Left kidney (tissue), 2 donors: Measurements from ENCODE around the gene CADPS. TPM values are rescaled to one million over a fixed set of nuclear protein-coding genes. Genes with fewer than 3 reads are reported as not detected.
A peak's percentile ranks its signal among the peaks of the same experiment; 100 is the strongest.

Experiments used
- DNase-seq: peaks from one replicate; pipeline ENCODE4 v3.0.0-alpha.2; 2013
- polyA plus RNA-seq: library from polyadenylated mRNA; unstranded; fragments of 120-200 nt; gene quantifications from one replicate; pipeline ENCODE4 v1.2.1, GENCODE V29; 2013; ENCODE audit not compliant: insufficient read length

The CADPS gene
- polyA plus RNA-seq, 1 donor: 5.0 TPM

- no peak for DNase-seq
Observed at GRCh38 chr3:62686503-62687294, 188.5 kb downstream of the CADPS start.

- DNase-seq: no peak
Observed at GRCh38 chr3:62682826-62683225, 192.4 kb downstream of the CADPS start.

- DNase-seq: no peak
Observed at GRCh38 chr3:62679988-62680387, 195.2 kb downstream of the CADPS start.

DNA sequence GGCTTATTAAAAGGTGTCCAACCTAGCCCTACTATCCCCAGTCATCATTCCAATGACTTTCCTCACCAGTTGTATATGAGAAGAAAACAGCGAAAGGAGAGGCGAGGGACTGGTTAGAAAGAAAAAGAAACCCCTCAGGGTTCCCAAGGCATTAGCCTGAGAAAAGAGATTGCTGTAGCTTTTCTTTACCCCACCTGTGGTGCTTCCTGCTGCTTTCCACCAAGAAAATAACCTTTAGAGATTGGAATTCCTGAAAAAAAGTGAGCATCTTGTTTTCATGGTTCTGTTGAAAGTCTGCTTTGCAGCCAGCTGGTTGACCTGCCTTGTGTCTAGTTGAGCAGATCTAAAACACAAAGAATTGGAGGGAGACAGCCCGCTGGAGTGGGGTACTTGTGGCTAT lies 196.4 kb downstream of the CADPS start:
- DNase-seq: no peak

GRCh38 chr3:62677926-62678325 lies 197.3 kb downstream of the CADPS start:
- DNase-seq: no peak

- no peak for DNase-seq
Observed at GRCh38 chr3:62676689-62677271, 198.4 kb downstream of the CADPS start.

DNA sequence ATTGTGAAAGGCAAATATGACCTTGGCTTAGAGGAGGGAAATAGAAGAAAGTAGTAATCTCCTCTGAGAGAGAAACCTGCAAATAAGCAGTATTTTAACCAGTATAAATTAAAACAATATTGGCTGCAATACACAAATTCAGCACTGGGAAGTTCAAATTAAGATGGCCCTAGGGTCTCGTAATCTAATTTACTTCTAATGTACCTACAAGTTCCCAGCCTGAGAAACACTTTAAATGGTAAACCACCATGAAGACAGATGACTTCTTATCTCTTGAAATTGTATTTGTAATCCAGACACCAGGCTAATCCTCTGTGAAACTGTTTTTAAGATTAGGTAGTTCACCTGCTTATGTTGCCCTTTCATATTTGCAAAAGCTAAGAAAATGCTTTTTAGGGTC lies 199.7 kb downstream of the CADPS start:
- DNase-seq: no peak

DNA sequence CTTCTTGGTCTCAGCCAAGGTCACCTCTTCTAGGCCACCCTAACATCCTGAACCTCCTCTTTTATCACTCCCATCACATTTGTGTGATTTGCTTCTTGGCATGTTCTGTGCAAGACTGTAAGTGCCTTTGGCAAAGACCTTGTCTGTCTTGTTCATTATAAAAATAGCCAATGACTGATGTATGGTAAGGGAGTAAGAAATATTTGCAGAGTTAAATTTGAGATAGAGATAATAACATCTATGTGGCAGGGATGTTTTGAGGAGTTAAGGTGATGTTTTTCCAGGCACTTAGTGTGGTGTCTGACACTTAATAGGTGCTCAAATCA lies 202.3 kb downstream of the CADPS start:
- DNase-seq: no peak

- no peak for DNase-seq
Observed at GRCh38 chr3:62672270-62672987, 202.8 kb downstream of the CADPS start.

- no peak for DNase-seq
Observed at GRCh38 chr3:62670351-62670750, 204.9 kb downstream of the CADPS start.

DNA sequence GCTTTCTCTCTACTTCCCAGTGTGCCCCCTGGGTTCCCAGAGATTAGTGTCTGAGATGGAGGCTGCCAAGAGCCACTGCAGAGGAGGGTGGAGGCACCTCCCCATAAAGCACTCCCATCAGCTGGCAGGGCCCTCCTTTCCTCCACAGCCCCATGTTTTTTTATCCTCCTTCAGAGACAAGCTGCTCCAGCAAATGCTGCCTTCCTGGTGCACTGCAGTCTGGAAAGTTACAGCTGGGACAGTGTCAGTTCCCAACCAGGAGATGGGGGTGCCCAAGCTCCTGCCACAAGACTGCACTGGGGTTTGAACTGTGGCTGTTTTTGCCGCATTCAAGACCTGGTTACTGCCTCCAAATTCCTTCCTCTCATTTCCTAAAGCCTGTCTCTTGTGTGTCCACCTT lies 206.1 kb downstream of the CADPS start:
- no peak for DNase-seq

DNA sequence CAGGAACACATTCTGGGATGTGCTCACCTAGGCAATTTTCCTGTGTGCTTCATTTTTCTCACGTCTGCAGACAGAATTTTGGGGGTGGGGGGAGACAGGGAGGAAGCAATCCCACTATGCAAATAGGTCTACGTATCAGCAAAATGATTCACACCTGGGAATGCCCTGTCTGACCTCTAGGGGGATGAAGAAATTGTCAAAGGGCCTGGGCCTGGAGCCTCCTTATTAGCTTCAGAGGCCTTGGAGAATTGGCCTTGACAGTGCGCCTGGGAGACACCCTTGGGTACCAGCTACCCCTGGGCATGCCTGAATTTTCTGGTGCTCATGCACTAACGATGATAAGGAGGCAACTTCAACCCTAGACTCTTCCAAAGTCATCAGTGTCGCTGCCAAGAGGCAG lies 207.5 kb downstream of the CADPS start:
- no peak for DNase-seq

DNA sequence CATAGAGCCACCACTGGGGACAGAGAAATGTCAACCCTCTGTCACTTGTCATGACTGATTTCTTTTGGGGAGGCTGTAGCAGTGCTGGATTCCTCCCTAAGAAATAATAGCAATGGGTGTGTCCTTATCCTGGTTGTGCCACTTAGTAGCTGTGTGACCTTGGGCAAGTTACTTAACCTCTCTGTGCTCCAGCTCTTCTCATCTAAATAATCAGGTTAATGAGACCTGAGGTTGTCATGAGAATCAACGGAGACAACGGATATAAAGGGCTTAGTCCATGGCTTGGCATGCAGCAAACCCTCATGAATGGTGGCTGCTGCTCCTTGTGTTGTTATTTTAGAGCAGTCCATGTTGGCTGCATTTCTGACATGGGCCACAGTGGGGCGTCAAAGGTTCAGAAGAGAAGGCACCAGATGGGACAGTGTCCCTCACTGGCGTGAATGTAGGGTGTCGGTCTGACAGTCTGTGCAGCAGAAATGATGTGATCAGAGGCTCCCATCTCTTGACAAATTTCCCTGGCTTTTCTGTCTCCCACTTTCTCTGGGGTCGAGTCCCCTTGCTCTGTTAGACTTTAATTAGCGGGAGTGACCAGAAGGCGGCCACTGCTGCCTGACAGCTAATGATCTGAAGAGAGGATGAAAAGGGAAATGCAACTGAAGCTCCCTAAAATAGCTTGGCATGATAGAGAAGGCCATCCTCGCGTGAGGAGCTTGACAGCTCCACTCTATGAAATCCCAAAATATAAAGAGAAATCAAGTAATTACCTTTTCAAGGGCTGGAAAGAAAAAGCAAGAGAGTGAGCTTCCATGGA lies 209.4 kb downstream of the CADPS start:
- DNase-seq: peak; percentile 65

DNA sequence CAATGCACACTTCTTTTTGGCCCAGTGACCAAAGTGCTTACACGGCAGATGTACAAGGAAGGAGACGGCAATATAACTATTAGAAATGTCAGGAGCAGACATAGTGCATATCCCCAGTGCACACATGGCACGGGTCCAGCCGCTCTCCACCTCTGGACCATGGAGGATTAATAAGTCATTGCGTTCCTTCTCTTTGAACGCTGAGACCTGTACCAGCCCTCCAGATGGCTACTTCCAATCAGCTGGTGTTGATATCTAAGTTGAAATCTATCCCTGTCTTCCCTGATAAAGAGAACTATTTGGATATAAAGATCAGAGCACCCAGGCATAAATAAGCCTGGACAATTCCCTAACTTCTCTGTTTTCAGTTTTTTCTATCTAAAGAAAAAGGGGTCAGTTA lies 212.5 kb downstream of the CADPS start:
- no peak for DNase-seq

DNA sequence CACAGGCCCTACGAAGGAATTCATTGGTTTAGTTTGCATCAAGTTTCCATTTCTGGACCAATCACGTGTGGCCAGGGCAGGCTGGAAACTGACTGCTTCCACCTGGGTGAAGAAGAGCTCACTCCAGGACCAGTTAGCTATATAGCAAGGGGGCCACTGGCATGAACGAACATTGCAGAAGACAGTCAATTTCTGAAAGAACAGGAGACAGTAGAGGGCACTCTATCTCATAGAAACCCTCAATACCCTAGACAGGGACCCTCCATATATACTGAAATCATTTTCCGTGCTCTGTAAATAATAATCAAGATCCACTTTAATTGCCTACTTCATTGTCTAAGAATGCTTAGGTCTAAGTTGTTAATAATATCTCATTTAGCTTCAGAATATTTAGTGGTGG lies 215.6 kb downstream of the CADPS start:
- DNase-seq: no peak

GRCh38 chr3:62655691-62656063 lies 219.5 kb downstream of the CADPS start:
- DNase-seq: no peak

DNA sequence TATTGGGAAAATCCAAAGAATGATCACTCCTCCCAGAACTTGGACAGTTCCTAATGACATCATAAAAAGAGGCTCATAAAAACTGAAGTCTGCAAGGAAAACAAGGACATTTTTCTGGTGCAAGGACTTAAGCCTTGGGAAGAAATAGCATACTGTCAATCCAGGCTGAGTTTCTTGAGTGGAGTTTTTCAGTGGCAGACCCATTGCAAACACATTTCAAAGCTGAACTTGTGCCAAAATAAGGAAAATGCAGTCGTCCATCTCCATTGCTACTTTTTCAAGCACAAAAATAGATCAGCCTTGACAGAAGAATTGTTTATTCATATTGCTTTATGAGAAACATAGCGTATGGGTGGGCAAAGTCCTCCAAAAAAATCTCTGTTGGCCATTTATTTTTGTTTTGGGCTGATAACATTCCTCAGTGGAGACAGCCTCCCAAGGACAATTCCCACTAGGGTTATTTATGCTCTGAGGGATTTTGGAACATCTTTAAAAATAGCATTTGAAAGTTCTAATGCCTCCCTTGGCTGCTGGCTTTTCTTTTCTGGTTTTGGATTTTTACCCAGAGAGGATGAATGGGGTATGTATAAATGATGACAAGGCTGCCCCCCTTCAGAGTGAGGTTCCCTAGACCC lies 220.0 kb downstream of the CADPS start:
- DNase-seq: no peak

GRCh38 chr3:62653796-62654195 lies 221.4 kb downstream of the CADPS start:
- no peak for DNase-seq

DNA sequence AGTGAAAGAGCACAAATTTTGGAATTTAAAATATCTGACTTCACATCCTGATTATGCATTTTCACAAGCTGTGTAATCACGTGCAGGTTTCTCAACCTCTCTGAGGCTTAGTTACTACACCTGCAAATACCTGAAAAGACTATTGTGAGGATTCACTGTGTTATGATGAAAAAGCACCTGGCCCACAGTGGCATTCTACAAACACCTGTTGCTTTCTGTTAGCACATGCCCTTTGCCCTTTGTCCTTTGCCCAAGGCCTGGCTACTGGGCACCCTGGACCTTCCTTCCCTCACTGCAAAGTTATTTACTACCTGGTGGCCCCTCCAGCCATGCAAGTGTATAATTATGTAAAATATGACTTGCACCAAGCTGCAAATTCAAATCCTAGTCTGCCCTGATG lies 227.5 kb downstream of the CADPS start:
- no peak for DNase-seq

- DNase-seq: no peak
Observed at GRCh38 chr3:62644493-62644892, 230.7 kb downstream of the CADPS start.

DNA sequence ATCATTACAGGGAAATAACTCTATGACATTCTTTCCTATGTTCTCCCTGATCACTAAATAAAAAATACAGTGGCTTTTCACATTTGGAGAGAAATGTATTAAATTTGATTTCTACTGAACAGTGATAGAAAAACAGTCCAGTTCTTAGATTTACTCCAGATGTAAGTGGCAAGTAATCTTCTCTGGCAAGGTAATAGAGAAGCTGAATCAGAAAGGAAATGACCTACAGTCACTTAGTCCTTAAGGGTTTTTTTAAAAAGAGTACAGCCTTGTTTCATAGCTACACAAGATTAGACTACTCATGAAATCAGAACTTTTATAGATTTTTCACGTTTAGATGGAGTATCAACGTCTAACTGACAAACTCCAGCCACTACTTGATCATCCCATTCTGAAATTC lies 236.9 kb downstream of the CADPS start:
- DNase-seq: no peak

DNA sequence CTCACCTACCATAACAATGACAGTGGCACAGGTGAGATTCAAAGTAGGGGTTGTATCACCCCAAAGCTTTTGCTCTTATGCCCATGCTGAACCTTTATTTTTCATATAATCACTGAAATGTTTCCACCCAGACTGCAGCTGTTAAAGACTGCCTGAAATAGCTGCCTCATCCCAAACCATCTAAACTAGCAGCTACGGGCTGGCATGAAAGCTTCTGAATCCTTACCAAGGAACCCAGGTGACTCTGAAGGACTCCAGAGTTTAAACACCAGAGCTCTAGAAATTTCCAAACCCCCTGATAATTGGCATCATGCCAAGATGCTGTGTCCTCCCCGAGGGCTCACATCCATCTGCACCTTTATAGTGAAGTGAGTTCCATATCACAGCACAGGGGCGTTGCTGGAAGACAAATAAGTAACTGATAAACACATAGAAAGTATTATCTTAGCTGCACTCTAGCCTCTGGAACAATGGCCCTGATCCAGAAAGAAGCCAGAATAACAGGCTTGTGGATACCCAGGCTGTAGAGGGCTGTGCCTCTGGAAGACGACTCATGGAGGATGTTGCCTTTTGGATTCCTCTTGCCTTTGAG lies 238.9 kb downstream of the CADPS start:
- no peak for DNase-seq
